ENCODE data around the gene NIPA2.

Gene NIPA2

DNA sequence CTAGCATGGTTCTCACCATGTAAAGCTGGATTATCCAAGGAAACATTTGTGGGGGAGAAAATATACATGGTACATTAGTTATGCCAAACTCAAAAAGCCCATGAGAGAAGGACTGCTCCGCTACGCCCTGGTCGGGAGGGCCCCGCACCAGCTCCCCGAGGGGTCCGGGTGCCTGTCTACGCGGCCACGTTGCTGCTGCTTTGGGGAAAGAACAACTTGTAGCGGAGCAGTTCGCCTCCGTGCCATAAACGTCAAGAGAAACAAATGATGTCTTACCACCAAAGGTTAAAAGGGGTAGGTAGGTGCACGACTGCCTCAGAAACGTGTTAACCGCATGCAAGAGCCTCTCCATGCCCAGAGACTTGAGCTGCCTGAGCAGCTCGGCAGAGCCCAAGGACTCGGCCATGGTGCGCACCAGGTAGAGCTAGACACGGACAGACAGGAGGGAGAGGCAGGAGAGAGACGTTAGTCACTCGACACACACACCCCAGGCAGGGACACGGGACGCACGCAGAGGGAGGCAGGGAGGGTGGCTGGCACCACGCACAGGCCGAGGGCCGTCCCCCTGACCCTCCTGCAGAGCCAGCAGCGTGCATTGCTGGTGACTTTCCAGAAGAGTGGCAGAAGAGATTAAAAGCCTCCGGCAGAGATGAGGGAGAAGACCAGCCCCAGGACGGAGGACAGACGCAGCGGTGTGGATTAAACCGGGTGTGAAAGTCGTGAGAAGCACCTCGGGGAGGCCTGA lies 78.3 kb downstream of the NIPA2 start:
- ChIA-PET POLR2A (no interaction called here), CTCF (interaction anchor here (1.4 kb wide), 1 partner anchor 15 kb away, joined by 4 read pairs; no protein-coding TSS in a partner anchor)
- Histone ChIP-seq H3K9me3 (ENCODE audit: control extremely low read depth in 1 of 5, control insufficient read depth in 4 of 5, insufficient read depth in 2 of 5, low read depth in 1 of 5, low read length in 4 of 5) (no peaks in the 10 kb centered on the region), H3K27ac (ENCODE audit: insufficient read depth in 1 of 2, low read depth in 1 of 2, low read length in 2 of 2, poor library complexity in 1 of 2, severe bottlenecking in 2 of 2) (no peak overlapping the region), H3K4me1 (ENCODE audit: control extremely low read depth in 1 of 4, control insufficient read depth in 4 of 4, insufficient read depth in 4 of 4, low read length in 3 of 4) (no peaks in the 10 kb centered on the region), H3K4me3 (ENCODE audit: control insufficient read depth in 1 of 7, extremely low read depth in 1 of 7, insufficient read depth in 4 of 7, low read depth in 2 of 7, low read length in 6 of 7) (no peak overlapping the region), H3K36me3 (ENCODE audit: control insufficient read depth in 4 of 4, insufficient read depth in 4 of 4, low read length in 3 of 4) (peaks cover 2 to 70% (median 48%) of the 10 kb centered on the region in 4 experiments), H3K27me3 (replicated peaks in 2 of 5; ENCODE audit: control insufficient read depth in 4 of 5, insufficient read depth in 5 of 5, low read length in 4 of 5) (no peaks in the 10 kb centered on the region)
- WGBS (ENCODE audit: insufficient coverage): 99% methylated on average over 35 of the region's 36 CpGs
- DNase-seq: no peak

DNA sequence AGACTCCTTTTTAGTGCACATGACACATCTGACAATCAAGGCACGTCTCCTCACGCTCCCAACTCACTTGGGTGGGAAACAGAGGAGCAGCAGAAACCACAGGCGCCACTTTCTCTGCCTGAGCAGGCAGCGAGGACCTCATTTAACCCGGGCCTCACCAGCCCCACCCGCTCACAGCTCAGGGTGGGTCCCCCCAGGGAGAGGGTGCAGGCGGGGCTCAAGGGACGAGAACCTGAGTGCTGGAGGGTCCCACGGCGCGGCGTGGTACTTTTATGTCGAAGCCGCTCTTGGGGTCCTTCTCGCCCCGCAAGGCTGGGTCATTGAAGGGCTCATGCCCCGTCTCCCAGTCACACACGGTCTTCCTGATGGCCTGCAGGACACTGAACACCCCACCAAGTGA lies 79.1 kb downstream of the NIPA2 start:
- Histone ChIP-seq H3K4me1 (ENCODE audit: control extremely low read depth in 1 of 4, control insufficient read depth in 4 of 4, insufficient read depth in 4 of 4, low read length in 3 of 4) (no peaks in the 10 kb centered on the region), H3K4me3 (ENCODE audit: control insufficient read depth in 1 of 7, extremely low read depth in 1 of 7, insufficient read depth in 4 of 7, low read depth in 2 of 7, low read length in 6 of 7) (no peak overlapping the region), H3K9me3 (ENCODE audit: control extremely low read depth in 1 of 5, control insufficient read depth in 4 of 5, insufficient read depth in 2 of 5, low read depth in 1 of 5, low read length in 4 of 5) (no peaks in the 10 kb centered on the region), H3K27me3 (replicated peaks in 2 of 5; ENCODE audit: control insufficient read depth in 4 of 5, insufficient read depth in 5 of 5, low read length in 4 of 5) (no peaks in the 10 kb centered on the region), H3K27ac (ENCODE audit: insufficient read depth in 1 of 2, low read depth in 1 of 2, low read length in 2 of 2, poor library complexity in 1 of 2, severe bottlenecking in 2 of 2) (no peak overlapping the region), H3K36me3 (ENCODE audit: control insufficient read depth in 4 of 4, insufficient read depth in 4 of 4, low read length in 3 of 4) (peaks cover 0 to 68% (median 42%) of the 10 kb centered on the region in 4 experiments)
- CTCF ChIA-PET: interaction anchor here (1.4 kb wide), 1 partner anchor 15 kb away, joined by 4 read pairs; no protein-coding TSS in a partner anchor
- POLR2A ChIA-PET: no interaction called here
- DNase-seq: no peak
- WGBS (ENCODE audit: insufficient coverage): 98% methylated on average over 18 of the region's 18 CpGs

All from common myeloid progenitor, CD34-positive (primary cell).